Measurements from ENCODE around the gene SFXN4.

- TF ChIP-seq NR3C1 (CRISPR knock-in tag; IDR thresholded peaks at IDR 0.05) = no peak
- no peak for TF ChIP-seq POLR2AphosphoS5 (IDR thresholded peaks at IDR 0.05; ENCODE audit: control insufficient read depth, insufficient read depth, low read depth, low read length)
- no peak for TF ChIP-seq CTCF (IDR thresholded peaks at IDR 0.05 in 2 of 3, conservative IDR thresholded peaks at IDR 0.05 in 1 of 3; ENCODE audit: insufficient read depth in 2 of 3, low read depth in 1 of 3, low read length in 3 of 3)
- no peak for TF ChIP-seq POLR2A (conservative IDR thresholded peaks at IDR 0.05)
- TF ChIP-seq CREB1 (IDR thresholded peaks at IDR 0.05) = no peak
- no peak for TF ChIP-seq CREB1 (CRISPR knock-in tag; IDR thresholded peaks at IDR 0.05)
- no peak for TF ChIP-seq CBX3 (IDR thresholded peaks at IDR 0.05; ENCODE audit: borderline replicate concordance in 1 of 2, low read length in 2 of 2)
- no peak for TF ChIP-seq ZBTB33 (CRISPR knock-in tag; IDR thresholded peaks at IDR 0.05)
- TF ChIP-seq ZBTB7A (IDR thresholded peaks at IDR 0.05; ENCODE audit: borderline replicate concordance, control insufficient read depth, low read depth, low read length) = no peak
Measured at GRCh38 chr10:119203006-119203405, 37.5 kb upstream of the SFXN4 start.
